ENCODE data around the gene PLXNA4.

PLXNA4 gene

GRCh38 chr7:132488634-132489302, 87.5 kb downstream of the PLXNA4 start:
- Histone ChIP-seq H3K36me3 (ENCODE audit: insufficient read depth, low read length) (no peaks in the 10 kb centered on the region), H3K27ac (ENCODE audit: low read depth, low read length, poor library complexity, severe bottlenecking) (no peak overlapping the region), H3K9me2 (ENCODE audit: low read depth, low read length) (no peaks in the 10 kb centered on the region), H2AFZ (ENCODE audit: low read length) (no peak overlapping the region), H3K79me2 (ENCODE audit: insufficient read depth, low read length) (no peaks in the 10 kb centered on the region), H3K4me2 (ENCODE audit: low read length) (no peak overlapping the region), H3K4me1 (ENCODE audit: insufficient read depth, low read length, severe bottlenecking) (no peaks in the 10 kb centered on the region), H3K9me3 (ENCODE audit: low read length) (no peaks in the 10 kb centered on the region), H3K4me3 (ENCODE audit: low read depth, low read length, poor library complexity, severe bottlenecking) (no peak overlapping the region), H4K20me1 (ENCODE audit: insufficient read depth, low read length) (no peaks in the 10 kb centered on the region), H3K9ac (ENCODE audit: low read length) (no peak overlapping the region), H3K27me3 (ENCODE audit: insufficient read depth, low read length) (peaks cover 8% of the 10 kb centered on the region; the same call in 1 of the 2 replicates), H3F3A (ENCODE audit: insufficient read depth, low read length) (no peaks in the 10 kb centered on the region)
- TF ChIP-seq EZH2 (IDR thresholded peaks at IDR 0.05; ENCODE audit: borderline replicate concordance, low read length) = no peak
- TF ChIP-seq CTCF (IDR thresholded peaks at IDR 0.05; ENCODE audit: low read length) = no peak

- Histone ChIP-seq H2AFZ (ENCODE audit: low read length) (no peak overlapping the region), H3K4me2 (ENCODE audit: low read length) (no peak overlapping the region), H3K27me3 (ENCODE audit: insufficient read depth, low read length) (peaks cover 8% of the 10 kb centered on the region; the same call in 1 of the 2 replicates), H3K4me1 (ENCODE audit: insufficient read depth, low read length, severe bottlenecking) (no peaks in the 10 kb centered on the region), H3K4me3 (ENCODE audit: low read depth, low read length, poor library complexity, severe bottlenecking) (no peak overlapping the region), H3K9ac (ENCODE audit: low read length) (no peak overlapping the region), H3K36me3 (ENCODE audit: insufficient read depth, low read length) (no peaks in the 10 kb centered on the region), H3K79me2 (ENCODE audit: insufficient read depth, low read length) (no peaks in the 10 kb centered on the region), H3K27ac (ENCODE audit: low read depth, low read length, poor library complexity, severe bottlenecking) (no peak overlapping the region), H3K9me3 (ENCODE audit: low read length) (no peaks in the 10 kb centered on the region), H3F3A (ENCODE audit: insufficient read depth, low read length) (no peaks in the 10 kb centered on the region), H4K20me1 (ENCODE audit: insufficient read depth, low read length) (no peaks in the 10 kb centered on the region), H3K9me2 (ENCODE audit: low read depth, low read length) (no peaks in the 10 kb centered on the region)
- no peak for TF ChIP-seq CTCF (IDR thresholded peaks at IDR 0.05; ENCODE audit: low read length)
- no peak for TF ChIP-seq EZH2 (IDR thresholded peaks at IDR 0.05; ENCODE audit: borderline replicate concordance, low read length)
Observed at GRCh38 chr7:132486274-132486610, 90.0 kb downstream of the PLXNA4 start.

- Histone ChIP-seq H3F3A (ENCODE audit: insufficient read depth, low read length) (no peaks in the 10 kb centered on the region), H3K9me2 (ENCODE audit: low read depth, low read length) (no peaks in the 10 kb centered on the region), H3K9me3 (ENCODE audit: low read length) (no peaks in the 10 kb centered on the region), H3K27ac (ENCODE audit: low read depth, low read length, poor library complexity, severe bottlenecking) (no peak overlapping the region), H3K36me3 (ENCODE audit: insufficient read depth, low read length) (no peaks in the 10 kb centered on the region), H3K4me3 (ENCODE audit: low read depth, low read length, poor library complexity, severe bottlenecking) (no peak overlapping the region), H3K4me1 (ENCODE audit: insufficient read depth, low read length, severe bottlenecking) (no peaks in the 10 kb centered on the region), H4K20me1 (ENCODE audit: insufficient read depth, low read length) (no peaks in the 10 kb centered on the region), H3K9ac (ENCODE audit: low read length) (no peak overlapping the region), H2AFZ (ENCODE audit: low read length) (no peak overlapping the region), H3K79me2 (ENCODE audit: insufficient read depth, low read length) (no peaks in the 10 kb centered on the region), H3K4me2 (ENCODE audit: low read length) (no peak overlapping the region), H3K27me3 (ENCODE audit: insufficient read depth, low read length) (peaks cover 11% of the 10 kb centered on the region)
- no peak for TF ChIP-seq EZH2 (IDR thresholded peaks at IDR 0.05; ENCODE audit: borderline replicate concordance, low read length)
- TF ChIP-seq CTCF (IDR thresholded peaks at IDR 0.05; ENCODE audit: low read length) = no peak
Observed at GRCh38 chr7:132485600-132486273, 90.5 kb downstream of the PLXNA4 start.
